GM18873 (cell line): ENCODE data around the gene SH3RF3.

ENCODE experiments used
- ATAC-seq: cut with Tn5 transposase; IDR thresholded peaks from one replicate; pipeline ENCODE4 v1.9.1; 2021; ENCODE audit warnings: mild to moderate bottlenecking, moderate library complexity, moderate number of reproducible peaks; ENCODE audit not compliant: unreplicated experiment, low FRiP score

SH3RF3 gene

DNA sequence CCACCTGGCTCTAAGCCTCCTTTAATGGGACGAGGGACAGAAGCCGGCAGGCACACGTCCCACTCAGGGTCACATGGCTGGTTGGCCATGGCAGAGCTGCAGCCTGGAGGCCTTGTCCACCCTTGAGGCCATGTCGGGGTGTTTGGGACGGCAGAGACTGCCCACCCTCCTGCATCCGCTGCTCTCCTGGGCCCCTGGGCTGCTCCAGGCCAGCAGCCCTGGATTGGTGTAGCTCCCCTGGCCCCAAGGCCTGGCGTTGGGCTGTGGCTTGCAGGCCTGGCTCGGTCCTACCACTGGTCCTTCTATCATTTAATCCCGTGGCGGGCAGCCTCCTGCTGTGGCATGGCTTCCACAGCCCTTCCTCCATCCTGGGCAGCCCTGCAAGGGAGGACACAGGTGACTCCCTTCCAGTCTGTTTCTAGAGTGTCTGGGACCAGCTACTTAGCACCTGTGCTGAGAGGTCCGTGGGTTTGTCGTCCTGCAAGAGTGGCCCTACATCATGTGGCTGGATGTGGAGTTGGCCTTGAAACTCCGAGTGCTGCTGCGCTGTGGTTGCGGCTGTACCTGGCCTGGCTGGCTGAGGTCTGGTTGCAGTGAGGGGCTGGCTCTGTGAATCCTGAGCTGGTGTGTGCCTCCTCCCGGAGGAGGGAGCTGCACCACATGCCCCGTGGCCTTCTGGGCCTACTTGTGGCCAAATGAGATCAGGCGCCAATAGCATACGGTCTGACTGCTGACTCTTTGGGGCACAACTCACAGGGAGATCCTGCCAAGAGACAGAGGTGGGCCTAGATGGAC, 67.3 kb downstream of the SH3RF3 start:
- no peak for ATAC-seq

DNA sequence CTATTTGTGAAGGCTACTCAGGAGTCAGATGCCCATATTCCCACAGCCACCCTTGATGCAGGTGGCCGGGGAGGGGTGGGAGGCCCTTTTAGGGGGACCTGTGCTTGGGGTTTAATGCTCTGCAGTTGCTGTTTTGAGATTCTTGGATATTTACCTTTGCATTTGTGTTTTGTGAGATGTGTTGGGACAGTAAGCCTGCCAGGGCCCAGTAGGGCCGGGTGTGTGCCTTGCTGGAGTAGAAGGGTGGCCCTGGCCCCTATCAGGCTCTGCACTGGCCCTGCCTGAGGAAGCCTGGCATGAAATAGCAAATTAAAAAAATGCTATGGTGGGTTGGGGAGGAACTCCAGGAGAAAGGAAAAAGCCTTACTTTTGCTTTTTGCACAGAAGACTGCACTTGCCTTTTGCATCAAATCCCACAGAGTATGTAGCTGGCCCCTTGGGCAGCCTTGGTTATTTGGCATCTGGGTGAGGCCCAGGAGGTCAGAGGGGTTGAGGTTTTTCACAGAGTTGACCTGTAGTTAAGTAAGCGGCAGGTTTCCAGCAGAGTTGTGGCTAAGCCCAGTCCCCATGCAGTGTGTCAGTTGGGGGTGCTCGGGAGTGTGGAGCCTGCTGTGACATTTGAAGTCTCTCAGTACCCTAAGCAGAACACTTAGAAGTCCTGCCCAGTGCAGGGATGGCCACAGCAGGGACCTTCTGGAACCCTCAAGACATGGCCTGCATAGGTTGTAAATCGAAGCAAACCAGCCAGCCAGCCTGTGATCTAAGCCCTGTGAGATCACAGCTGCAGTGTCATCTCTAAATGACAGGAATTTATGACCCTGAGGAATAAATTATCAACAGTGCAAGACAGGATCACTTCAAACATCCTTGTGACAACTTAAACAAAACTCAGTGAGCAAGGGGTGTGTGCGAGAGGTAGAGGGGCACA, 68.8 kb downstream of the SH3RF3 start:
- no peak for ATAC-seq

DNA sequence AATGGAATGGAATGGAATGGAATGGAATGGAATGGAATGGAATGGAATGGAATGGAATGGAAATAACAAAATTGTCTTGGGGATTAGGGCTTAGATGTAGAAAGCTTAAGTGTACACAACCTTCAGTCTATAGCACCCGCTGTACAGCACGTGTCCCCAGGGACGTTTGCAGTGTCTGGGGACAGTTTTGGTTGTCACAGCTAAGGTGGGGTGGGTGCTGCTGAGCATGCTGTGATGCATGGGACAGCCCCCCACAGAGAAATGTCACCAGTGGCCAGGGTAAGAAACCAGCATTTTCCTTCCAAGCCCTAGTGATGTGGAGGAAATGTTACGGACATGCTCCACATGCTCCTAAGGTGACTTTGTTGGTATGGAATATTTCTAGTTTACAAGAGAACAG, 70.8 kb downstream of the SH3RF3 start:
- no peak for ATAC-seq

DNA sequence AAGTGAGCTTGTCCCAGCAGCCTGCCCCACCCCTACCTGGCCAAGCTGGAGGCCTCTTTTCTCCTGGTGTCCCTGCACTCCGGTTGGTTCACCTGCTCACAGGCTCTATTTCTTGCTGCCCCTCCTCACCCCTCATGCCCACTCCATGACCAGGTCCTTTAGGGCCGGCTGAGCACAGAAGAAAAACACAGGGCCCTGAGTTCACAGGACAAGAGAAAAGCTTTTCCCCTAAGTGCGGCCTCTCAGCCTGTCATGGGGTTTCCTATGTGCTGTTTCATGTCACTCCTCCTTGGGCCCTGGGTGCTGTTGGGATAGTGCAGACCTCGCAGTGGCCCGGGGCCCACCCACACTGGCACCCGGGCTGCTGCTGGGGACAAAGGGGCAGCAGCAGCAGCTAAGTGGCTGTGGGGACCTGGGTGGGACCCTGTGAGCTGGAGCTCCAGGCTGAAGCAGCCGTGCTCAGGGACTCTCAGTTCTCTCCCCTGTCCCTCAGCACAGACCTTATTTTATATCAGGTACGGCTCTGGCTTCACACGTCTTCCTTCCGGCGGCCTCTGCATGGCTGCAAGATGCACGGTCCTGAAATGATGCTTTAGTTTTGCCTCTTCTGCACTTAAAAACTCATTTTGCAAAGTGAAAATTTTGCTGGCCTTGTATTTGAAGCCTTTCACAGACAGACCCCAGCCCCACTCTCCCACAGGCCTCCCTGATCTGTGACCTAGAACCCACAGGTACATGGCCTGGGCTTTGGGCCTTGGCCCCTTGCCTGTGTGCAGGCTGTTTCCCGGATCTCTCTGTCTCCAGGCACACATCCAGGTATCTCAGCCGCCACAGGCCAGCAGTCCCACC, 71.8 kb downstream of the SH3RF3 start:
- no peak for ATAC-seq

DNA sequence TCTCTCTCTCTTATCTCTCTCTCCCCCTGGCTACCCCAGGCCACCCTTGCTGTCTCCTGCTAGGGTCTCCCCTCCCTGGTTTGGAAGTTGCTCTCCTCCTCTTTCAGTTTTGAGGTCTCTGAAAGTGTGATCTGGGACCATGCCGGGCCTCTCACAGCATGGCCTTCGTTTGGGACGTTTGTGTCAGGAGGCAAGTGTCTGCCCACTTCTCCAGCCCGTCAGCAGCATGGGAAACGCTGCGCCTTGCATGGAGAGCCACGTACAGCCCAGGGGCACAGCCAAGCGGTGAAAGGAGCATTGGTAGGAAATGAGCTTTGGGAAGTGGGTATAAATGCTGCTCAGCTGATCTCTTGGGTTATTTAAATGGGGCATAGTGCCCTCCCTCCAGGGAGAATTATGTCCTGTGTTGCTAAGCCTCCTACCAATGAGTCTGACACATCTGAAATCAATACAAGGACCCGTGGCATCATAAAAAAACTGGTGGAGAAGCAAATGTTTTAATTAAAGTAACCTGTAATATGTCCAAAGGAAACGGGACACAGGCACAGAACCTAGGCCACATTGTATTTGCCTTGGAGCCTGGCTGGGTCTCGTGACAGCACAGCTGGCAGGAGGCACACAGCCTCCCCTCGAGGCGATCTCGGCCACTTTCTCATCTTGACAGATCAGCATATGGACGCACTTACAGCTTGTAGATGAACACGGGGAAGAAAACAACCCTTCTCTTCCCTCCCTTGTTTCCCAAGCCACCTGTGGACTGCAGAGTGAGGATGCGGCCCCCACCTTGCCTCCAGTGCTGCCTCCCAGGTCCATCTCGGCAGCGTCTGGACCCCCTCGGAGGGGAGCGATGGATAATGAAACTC, 72.7 kb downstream of the SH3RF3 start:
- no peak for ATAC-seq

DNA sequence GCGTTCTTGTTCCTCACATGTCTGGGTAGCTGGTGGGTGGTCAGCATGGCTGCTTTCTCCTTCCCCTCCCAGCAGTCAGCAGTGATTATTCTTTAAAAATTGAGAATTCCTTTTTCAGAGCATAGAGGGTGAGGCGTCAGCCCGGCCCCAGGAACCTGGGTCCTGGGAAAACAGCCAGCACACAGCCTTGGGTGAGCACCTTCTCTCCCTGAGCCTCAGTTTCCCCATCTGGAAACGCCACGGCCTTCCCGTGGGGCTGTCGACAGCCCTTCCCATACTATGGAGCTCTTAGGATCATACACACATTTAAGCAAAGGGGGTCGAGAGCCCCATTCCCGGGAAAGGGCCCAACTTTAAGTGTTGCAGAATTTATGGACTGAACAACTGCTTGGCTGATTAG, 73.5 kb downstream of the SH3RF3 start:
- no peak for ATAC-seq

DNA sequence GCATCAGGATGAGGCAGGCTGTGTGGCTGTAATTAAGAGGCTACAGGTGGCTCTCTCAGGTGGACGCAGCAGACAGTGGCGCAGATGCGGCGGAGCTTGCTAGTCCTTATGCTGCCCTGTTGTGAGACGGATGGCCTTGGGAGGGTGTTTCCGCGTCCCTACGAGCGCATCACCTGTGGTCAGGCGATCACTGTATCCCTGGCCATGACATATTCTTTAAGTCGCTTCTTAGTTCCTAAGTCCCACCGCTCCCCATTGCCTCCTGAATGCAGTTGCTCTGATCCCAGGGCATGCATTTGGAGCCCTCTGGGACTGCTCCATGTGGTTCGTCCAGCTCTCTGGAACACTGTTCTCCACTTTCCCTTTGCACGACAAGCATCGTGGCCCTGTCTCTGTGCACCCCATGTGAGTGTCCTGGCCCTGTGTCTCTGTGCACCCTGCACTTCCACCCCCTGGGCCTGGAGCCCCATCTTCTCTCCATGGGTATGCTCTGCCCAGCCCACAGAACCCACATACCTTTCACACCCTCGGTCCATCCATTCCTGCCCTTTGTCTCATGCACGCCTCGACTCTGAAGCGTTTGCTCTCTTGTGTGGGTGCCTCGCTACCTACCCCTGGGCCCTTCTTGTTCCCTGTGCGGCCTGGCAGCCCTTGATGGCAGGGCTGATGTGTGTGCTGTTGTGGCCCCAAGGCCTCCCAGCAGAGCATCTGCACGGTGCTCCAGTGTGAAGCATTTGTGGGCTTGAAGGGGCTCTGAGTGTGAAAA, 74.4 kb downstream of the SH3RF3 start:
- no peak for ATAC-seq

DNA sequence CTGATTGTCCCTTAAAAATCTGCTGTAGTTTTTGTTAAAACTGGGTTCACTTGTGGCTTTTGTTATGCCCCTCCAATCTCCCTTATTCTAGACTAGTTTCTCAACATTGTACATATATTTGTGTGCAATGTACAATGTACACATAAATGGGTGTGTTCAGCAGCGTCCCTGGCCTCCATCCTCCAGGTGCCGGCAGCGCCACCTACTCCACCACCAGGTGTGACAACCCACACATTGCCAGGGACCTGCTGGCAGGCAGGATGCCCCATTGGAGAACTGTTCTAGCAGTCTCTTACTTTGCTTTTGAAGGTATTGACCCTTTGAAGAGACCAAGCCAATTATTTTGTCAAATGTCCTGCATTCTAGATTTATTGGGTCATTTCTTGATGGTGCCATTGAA, 75.4 kb downstream of the SH3RF3 start:
- no peak for ATAC-seq

DNA sequence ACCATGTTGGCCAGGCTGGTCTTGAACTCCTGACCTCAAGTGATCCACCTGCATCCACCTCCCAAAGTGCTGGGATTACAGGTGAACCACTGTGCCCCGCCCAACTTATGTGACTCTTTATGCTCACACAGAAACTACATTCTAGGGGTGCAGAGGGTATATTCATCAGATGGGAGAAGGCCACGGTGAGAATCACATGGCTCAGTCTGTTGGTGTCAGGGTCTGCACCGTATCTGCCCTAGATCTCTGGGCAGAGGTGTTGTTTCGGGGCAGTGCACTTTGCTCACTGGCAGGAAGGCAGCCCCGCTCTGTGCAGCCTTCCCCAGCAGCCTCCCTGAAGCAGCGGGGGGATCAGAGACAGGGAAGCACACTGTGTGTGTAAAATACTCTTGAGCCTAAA, 76.4 kb downstream of the SH3RF3 start:
- no peak for ATAC-seq

DNA sequence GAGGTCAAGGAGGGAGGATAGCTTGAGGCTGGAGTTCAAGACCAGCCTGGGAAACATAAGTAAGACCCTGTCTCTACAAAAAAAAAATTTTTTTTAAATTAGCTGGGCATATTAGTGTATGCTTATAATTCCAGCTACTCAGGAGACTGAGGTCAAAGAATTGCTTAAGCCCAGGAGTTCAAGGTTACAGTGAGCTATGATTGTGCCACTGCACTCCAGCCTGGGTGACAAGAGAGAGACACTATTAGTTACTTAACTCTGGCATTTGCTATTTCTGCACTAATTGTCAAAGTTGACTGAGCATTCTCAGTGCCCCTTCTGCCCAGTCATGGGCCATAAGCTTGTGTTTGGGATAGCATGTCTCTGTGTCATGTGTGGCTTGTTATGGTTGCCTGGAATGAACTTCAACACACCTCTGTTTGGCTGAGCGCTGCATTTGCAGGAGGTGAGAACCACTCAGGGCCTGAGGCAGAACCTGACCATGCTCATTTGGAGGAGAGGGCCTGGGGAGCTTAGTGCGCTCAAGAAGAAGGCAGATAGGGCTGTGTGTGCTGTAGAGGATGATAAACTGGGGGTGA, 77.7 kb downstream of the SH3RF3 start:
- no peak for ATAC-seq

DNA sequence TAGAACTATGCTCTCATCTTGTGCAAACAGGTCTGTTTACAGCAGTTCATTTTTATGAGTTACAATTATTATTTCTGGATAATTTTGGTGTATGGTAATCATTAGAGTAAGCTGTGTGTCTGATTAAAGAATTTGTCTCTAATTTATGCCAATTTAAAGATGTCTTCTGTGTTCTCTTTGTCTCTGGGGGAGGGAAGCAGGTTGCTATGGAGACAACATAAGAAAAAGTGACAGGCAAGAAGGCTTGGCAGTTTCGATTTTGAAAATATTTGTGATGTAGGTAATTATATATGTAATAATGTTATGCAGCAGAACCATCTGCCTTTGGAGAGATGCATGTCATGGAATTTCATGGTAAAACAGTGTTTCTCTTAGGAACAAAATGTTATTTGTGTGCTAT, 78.2 kb downstream of the SH3RF3 start:
- ATAC-seq = no peak

DNA sequence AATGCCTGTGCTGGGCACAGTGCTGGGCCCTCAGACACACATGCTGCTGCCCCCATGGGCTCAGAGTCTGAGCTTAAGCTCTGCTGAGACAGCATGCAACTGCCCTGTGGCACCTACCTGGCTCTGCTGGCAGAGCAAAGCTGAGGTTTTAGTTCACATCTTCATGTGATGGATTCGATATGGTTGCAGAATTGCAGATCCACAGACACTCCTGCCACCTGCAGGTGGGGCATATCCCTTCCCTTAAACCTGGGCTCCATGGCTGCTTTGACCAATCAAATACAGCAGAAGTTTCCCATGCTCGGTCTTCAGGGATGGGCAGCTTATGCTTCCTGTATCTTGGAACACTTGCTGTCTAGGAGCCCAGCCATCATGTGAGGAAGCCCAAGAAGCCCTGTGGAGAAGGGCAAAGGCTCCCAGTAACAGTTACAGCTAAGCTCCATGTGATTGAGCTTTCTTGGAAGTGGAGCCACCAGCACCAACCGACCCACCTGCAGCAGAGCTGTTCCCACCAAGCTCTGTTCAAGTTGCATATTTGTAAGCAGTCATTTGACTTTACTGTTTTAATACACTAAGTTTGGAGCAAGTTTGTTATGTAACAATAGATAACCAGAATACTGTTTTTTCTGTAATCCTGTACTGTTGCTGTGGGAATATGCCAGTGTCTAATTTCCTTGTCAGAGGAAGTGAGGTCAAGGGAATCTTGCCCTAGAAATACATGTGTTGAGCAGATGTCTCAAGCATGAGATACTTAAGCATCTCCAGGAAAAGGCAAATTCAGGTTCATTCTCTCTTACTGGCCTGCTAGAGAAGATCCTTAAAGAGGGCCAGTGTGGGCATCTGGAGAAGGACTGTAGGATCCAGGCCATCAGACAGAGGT, 79.3 kb downstream of the SH3RF3 start:
- ATAC-seq = no peak

DNA sequence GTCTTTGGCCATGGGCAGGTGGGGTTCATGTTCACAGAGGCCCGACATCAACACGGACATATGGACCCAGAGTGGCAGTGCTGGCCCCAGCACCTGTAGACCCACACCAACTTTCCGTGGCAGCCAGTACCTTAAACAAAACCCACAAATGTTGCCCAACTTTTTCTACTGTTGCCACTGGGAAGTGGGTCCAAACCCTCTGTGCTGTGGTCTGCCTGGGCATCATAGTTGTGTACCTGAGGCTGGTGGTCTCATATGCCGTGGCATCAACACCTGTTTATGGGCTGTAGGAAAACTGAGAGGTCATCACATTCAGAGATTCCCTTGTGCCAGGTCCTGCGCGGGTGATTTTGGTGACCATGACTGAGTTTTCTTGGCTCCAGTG, 79.9 kb downstream of the SH3RF3 start:
- no peak for ATAC-seq

DNA sequence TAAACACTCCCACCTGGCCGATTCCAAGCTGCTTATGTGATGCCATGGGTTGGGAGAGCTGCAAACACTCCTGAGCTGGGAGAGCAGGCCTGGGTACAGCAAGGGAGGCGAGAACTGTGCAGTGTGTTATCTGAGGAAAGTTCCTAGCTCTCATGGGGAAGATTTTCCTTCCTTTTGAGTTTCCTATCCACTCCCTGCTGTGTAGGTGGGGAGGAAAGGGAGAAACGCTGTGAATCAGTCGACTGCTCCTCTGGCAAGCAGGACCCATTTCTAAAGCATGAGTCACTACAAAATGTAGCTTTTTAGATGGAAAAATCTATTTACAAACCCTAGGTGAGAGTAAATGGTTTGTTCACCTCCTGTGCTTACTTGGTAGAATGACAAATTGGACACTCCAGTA, 80.4 kb downstream of the SH3RF3 start:
- no peak for ATAC-seq

DNA sequence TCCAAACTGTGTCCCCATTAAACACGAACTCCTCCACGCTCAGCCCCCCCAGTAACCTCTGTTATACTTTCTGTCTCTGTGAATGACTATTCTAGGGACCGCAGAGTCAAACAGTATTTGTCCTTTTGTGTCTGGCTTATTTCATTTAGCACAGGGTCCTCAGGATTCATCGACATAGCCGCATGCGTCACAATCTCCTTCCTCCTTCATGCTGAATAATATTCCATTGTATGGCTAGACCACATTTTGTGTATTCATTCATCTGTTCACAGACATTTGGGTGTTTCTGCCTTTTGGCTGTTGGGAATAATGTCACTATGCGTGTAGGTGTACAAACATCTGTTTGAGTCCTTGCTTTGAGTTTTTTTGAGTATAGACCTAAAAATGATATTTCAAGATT, 80.9 kb downstream of the SH3RF3 start:
- ATAC-seq = no peak

DNA sequence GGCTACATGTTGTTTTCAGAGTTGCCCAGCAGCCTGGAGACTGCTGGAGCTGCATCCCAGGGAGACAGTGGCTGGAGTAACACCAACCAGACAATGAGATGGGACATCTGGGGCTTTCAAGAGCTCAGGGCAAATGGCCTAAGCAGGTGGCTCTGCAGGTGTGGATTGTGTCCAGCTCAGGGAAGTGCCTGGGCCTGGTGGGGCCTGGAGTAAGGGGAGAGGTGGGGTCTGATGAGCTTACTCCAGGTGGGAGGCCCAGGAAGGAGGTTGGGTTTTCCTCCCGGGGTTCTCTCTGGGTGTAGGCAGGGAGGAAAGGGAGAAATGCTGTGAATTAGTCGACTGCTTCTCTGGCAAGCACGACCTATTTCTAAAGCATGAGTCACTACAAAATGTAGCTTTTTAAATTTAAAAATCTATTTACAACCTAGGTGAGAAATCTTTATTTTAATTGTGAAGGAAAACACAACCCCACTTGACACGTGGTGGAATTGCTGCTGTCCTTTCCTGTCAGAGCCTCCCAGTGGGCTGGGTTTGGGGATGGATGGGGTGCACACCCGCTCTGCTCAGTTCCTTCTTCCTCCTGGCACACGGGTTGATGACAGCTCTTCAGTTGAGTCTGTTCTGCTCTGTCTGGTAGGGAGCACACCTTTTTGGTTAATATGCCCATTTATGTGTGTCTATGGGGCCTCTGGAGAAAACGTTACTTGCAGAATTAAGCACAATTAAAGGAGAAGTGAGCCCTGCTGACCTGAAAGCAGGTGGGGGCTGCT, 81.6 kb downstream of the SH3RF3 start:
- ATAC-seq = no peak

DNA sequence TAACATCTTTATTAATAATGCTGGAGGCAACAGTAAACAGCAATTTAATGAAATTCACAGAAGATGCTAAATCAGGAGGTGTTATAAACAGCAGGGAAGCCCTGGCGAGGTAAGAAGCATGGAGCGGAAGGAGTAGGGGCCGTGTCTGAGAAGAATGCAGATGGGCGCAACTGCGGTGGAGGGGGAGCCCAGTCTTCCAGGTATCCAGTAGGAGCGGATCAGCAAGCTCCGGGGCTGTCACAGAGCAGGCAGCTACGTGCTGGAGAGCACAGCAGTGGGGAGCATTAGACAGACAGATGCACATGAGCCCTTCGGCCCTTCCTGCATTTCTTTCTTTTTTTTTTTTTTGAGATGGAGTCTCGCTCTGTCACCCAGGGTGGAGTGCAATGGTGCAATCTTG, 82.3 kb downstream of the SH3RF3 start:
- no peak for ATAC-seq
